ENCODE measurements around the gene ALS2CL.

ALS2CL gene

GRCh38 chr3:46716461-46717441 is 23.3 kb upstream of the ALS2CL start:
- no peak for DNase-seq

- no peak for DNase-seq
Measured at GRCh38 chr3:46715507-46716175, 22.2 kb upstream of the ALS2CL start.

DNA sequence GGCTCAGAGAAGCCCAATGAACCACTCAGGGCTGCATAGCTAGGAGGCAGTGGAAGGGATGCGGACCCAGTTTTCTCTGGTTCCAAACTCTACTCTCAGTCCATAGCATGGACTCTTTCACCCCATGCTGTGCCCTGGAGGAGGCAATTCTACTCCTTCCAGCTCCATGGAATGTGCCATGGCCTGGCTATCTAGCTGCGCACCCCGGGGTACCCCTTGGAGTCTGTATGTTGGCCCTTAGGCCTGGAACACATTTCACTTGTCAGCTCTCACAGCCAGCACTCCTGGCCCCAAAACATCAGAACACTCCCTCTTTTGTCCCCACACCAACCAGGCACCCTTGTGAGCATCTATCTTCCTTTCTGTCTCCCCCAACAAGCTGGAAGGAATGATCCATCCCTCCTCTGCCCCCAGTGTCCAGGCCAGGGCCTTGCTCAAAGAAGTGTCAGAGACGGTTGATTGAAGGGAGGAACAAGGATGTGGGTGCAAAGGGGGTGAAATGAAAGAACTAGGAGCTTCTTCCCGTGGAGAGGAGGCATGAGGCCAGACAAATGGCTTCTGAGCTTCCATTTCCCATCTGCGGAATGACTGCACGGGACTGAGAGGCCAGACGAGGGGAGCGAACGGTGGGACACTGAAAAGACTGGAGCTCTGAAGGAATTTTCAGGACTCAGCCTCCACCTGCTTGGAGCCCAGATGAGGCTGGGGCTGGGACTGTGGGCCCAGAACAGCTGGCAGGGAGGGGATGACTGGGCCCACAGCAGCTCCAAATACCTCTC is 21.4 kb upstream of the ALS2CL start:
- DNase-seq: no peak

DNA sequence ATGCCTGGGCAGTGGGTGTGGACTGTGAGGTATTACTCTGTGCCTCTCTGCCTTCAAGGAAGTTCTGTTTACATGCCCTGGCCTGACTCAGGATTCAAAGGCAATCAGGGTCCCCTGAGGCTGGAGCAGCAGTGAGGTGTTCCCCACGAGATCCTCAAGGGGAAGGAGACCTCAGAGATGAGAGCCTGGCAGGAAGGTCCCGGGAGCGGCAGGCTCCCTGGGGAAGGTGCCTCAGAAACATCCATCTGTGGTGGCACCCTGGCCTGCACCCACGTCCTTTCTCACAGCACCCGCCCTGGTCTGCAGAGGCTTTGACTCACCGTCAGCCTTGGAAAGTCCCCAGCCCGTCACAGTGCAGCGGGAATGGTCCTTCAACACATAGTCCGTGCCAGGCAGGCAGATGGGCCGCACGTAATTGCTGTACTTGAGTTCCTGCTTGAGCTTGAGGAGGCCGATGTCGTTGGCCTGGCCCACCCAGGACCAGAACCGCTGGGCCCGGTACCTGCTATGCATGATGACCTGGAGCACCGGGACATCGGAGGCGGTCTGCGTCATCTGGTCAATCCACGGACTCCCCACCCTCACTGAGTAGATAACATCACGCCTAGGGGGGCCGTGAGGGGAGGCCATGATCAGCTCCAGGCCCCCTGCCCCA is 20.5 kb upstream of the ALS2CL start:
- DNase-seq: no peak

GRCh38 chr3:46713050-46713897 is 19.8 kb upstream of the ALS2CL start:
- no peak for DNase-seq

DNA sequence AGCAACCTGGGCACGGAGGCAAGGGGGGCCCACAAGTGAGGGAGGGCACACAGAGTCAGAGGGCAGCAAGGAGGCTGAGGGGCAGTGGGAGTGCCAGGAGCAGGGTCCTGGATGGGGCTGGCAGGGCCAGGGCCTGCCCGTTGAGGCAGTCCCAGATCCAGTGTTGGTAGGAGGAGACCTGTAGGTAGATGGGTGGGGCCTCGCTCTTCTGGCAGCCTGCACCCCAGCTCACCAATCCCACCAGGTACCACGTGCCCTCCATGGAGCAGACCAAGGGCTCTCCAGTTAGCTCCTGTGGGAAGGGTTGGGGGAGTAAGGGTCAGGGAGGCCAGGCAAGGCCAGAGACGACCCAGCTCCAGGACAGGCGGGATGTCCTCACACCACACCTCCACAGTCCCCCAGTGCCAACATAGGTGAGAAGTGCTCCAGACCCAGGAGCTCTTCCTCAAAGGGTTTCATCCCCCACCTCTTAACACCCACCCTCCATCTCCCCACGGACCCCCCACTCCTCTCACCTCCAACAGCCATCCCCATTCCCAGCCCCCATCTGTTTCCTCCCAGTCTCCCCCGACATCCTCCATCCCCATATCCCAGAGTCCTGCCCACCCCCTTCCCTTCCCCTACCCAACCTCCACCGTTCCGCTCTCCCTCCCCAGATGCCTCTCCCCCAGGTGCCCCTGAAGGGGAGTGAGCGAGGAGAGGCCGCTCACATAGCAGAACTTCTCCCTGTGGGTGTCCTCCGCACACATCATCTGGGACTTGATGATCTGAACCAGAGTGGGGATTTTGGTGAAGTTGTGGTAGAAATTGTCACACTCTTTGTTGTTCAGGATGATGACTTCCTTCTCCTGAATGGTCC is 18.9 kb upstream of the ALS2CL start:
- no peak for DNase-seq

GRCh38 chr3:46711760-46712159 is 18.3 kb upstream of the ALS2CL start:
- no peak for DNase-seq

GRCh38 chr3:46711305-46711704 is 17.8 kb upstream of the ALS2CL start:
- peak; percentile 24 for DNase-seq

GRCh38 chr3:46710671-46711295 is 17.3 kb upstream of the ALS2CL start:
- no peak for DNase-seq

DNA sequence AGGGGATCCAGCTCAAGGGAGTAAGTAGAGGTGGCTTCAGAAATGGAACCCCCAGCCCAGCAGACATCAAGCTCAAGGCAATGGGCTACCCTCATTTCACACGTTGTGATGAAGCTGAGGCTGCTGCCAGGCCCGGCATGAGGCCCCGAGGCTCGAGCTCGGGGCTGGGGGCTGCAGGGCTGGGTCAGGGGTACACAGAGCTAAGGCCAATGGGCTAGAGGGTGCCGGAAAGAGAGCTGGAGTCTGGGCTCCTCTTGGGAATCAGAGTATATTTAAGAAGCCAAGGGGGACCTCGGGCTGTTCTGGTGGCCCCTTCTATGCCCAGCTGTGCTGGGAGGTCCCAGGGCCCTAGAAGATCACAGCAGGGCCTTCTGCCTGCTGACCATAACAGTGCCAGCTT is 16.8 kb upstream of the ALS2CL start:
- no peak for DNase-seq

DNA sequence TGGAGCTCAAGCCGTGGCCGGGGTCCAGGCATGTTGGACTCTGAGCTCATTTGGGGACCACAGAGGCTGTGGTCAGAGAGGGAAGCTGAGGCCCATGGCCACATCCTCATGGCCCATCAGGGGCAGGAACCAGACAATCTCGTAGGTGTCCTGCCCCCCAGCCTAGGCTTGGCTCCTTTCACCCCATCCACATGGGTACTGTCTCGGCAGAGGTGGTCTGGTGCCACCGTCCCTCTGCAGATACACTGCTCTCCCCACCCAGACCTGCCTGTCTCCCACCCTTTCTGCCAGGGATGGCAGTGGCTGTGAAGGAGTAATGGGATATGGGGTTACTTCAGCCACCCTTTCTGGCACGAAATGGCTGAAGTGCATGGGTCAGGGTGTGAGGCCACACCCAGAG is 16.2 kb upstream of the ALS2CL start:
- DNase-seq: no peak

GRCh38 chr3:46709157-46709654 is 15.7 kb upstream of the ALS2CL start:
- DNase-seq: no peak

DNA sequence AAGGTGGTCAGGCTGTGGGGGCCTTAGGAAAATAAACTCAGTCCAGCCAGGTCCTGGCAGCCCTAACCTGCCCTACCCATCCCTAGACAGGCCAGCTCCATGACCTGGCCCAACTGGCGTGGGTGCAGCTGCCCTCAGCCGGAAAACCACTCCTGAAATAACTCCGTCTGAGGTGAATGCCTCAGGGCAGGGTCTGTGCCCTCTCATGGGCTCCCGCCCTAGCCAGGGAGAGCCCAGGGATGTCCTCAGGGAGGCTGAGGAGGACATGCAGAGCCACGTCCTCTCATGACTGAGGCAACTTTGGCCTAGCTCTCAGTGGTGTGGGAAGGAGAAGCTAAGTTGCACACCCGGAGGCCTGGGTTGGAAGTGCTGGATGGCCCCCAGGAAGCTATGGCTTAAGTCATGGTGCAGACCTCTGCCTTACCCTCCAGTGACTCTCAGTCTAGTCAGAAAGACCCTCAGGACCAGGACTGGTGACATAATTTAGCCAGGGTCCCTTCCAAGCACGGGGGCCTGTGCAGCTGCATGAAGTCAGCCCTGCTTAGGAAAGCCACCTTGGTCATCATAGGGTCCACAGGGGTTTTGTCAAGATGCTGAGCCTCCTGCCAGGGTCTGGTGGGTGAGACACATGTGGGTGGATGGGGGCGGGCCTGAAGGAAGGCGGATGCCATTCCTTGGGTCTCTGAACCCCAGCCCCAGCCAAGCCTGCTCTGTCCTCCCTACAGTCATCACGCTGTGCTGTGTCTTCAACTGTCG is 15.1 kb upstream of the ALS2CL start:
- no peak for DNase-seq

GRCh38 chr3:46707601-46708011 is 14.1 kb upstream of the ALS2CL start:
- no peak for DNase-seq

GRCh38 chr3:46706771-46707582 is 13.5 kb upstream of the ALS2CL start:
- no peak for DNase-seq

- DNase-seq: no peak
Measured at GRCh38 chr3:46705751-46706552, 12.5 kb upstream of the ALS2CL start.

DNA sequence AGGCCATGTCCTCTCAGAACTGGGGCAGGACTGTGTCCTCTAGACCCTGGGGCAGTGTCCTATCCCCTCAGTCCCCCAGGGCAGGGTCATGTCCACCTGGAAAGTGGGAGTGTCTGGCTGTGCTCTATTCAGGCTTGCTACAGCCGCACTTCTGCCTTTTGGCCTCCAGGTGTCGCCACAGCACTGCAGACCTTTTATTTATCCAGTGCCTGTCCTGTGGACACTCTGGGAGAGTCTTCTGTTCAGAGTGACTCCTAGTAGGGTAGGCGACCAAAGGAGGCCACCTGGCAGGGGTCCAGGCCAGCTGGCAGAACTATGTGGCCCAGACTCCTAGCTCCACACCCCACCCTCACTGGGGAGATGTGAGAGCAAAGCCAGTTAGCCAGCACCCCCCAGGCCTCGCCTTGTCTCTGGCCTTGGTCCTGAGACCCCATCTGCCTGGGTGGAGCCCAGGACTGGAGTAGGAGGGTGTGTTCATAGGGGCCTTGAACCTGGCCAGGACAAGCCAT is 11.6 kb upstream of the ALS2CL start:
- peak; percentile 64 for DNase-seq

Data from inflammatory macrophage treated with lipopolysaccharide for 4 hours (primary cell).